ENCODE results near the gene ADGRE2. TPM values are rescaled to one million over a fixed set of nuclear protein-coding genes. Genes with fewer than 3 reads are reported as not detected.
"Not testable (repeated sequence)": the region's sequence is repeated elsewhere in the genome, so short reads cannot be mapped to it uniquely, and the experiment has no call there.

Gene ADGRE2
- polyA plus RNA-seq, 1 donor (not counting 4 experiments of a cell fraction or from before 2014, with no cell fraction given): 4.2 TPM

DNA sequence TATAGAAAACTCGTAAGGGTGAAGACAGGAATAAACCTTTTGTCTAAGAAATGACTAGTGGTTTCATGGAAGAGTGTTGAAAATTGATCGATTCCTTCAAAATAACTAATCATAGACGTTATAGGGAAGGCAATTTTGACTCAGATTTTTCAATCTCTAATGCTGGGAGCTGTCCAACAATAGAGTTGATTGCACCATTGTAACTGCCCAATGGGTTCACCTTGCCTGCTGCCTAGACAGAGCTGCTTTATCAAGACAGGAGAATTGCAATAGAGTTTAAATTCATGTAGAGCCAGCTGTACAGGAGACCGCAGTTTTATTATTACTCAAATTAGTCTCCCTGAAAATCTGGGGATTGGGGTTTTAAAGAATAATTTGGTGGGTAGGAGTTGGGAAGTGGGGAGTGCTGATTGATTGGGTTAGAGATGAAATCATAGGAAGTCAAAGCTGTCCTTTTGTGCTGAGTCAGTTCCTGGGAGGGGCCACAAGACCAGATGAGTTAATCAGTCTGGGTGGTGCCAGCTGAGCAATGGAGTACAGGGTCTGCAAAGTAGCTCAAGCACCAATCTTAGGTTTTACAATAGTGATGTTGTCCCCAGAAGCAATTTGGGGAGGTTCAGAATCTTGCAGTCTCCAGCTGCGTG, 16.8 kb upstream of the ADGRE2 start:
- TF ChIP-seq, protein P1, sequence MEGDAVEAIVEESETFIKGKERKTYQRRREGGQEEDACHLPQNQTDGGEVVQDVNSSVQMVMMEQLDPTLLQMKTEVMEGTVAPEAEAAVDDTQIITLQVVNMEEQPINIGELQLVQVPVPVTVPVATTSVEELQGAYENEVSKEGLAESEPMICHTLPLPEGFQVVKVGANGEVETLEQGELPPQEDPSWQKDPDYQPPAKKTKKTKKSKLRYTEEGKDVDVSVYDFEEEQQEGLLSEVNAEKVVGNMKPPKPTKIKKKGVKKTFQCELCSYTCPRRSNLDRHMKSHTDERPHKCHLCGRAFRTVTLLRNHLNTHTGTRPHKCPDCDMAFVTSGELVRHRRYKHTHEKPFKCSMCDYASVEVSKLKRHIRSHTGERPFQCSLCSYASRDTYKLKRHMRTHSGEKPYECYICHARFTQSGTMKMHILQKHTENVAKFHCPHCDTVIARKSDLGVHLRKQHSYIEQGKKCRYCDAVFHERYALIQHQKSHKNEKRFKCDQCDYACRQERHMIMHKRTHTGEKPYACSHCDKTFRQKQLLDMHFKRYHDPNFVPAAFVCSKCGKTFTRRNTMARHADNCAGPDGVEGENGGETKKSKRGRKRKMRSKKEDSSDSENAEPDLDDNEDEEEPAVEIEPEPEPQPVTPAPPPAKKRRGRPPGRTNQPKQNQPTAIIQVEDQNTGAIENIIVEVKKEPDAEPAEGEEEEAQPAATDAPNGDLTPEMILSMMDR (optimal IDR thresholded peaks at IDR 0.05 in 1 of 3, IDR thresholded peaks at IDR 0.05 in 1 of 3, conservative IDR thresholded peaks at IDR 0.05 in 1 of 3; ENCODE audit: extremely low read depth in 1 of 3, insufficient read depth in 2 of 3, low read length in 3 of 3): no peak
- no peak for TF ChIP-seq EZH2 (IDR thresholded peaks at IDR 0.05; ENCODE audit: low read length)
- no peak for DNase-seq (ENCODE audit: low read depth, low spot score)
- no peaks in the 10 kb centered on the region for H3K4me1 ChIP-seq (ENCODE audit: control insufficient read depth, extremely low read depth, insufficient read depth, low read length)
- H3K4me3 ChIP-seq (ENCODE audit: control insufficient read depth in 2 of 3, extremely low read depth in 1 of 3, insufficient read depth in 2 of 3, low read depth in 1 of 3, low read length in 3 of 3): no peak overlapping the region
- H3K27ac ChIP-seq (ENCODE audit: control insufficient read depth, insufficient read depth, low read length): no peak overlapping the region
- H3K9me1 ChIP-seq (ENCODE audit: control insufficient read depth, extremely low read depth, insufficient read depth, low read length): no peaks in the 10 kb centered on the region
- H3K4me2 ChIP-seq (ENCODE audit: control insufficient read depth, extremely low read depth, insufficient read depth, low read depth, low read length): no peak overlapping the region
- dilution Hi-C loops (cut with MboI; ENCODE audit: extremely low pct_ligation_motif_present, low sequenced_read_pairs): no loop called here
- H3K9ac ChIP-seq (ENCODE audit: control insufficient read depth, extremely low read depth, insufficient read depth, low read length): no peak overlapping the region
- H4K20me1 ChIP-seq (ENCODE audit: control insufficient read depth, extremely low read depth, insufficient read depth, low read length): no peaks in the 10 kb centered on the region
- no peak overlapping the region for H2AFZ ChIP-seq (ENCODE audit: control insufficient read depth, low read length)
- H3K9me3 ChIP-seq (ENCODE audit: control insufficient read depth, low read depth, low read length): no peaks in the 10 kb centered on the region
- FAIRE-seq: peak; percentile 55
- no peaks in the 10 kb centered on the region for H3K79me2 ChIP-seq (ENCODE audit: control insufficient read depth, insufficient read depth, low read length)
- no peaks in the 10 kb centered on the region for H3K27me3 ChIP-seq (ENCODE audit: control insufficient read depth, extremely low read depth, insufficient read depth, low read length)
- H3K36me3 ChIP-seq (ENCODE audit: control insufficient read depth in 2 of 2, extremely low read depth in 1 of 2, insufficient read depth in 2 of 2, low read length in 2 of 2): no peaks in the 10 kb centered on the region

DNA sequence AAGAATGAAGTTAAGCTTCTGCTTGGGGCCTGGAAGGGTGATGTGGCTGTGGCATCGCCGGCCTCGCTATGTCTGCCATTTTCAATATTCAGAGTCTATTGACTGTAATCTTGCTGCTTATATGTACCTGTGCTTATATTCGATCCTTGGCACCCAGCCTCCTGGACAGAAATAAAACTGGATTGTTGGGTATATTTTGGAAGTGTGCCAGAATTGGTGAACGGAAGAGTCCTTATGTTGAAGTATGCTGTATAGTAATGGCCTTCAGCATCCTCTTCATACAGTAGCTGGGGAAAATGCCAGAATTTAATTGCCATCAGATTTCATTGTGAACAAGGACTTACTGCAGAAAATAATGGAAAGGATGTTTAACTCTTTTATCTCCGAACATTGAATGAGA, 13.9 kb upstream of the ADGRE2 start:
- H2AFZ ChIP-seq (ENCODE audit: control insufficient read depth, low read length); FAIRE-seq; H3K27me3 ChIP-seq (ENCODE audit: control insufficient read depth, extremely low read depth, insufficient read depth, low read length); H3K27ac ChIP-seq (ENCODE audit: control insufficient read depth, insufficient read depth, low read length); H3K4me3 ChIP-seq (ENCODE audit: control insufficient read depth in 2 of 3, extremely low read depth in 1 of 3, insufficient read depth in 2 of 3, low read depth in 1 of 3, low read length in 3 of 3); H3K9me1 ChIP-seq (ENCODE audit: control insufficient read depth, extremely low read depth, insufficient read depth, low read length); H3K9me3 ChIP-seq (ENCODE audit: control insufficient read depth, low read depth, low read length); H3K79me2 ChIP-seq (ENCODE audit: control insufficient read depth, insufficient read depth, low read length); H3K4me2 ChIP-seq (ENCODE audit: control insufficient read depth, extremely low read depth, insufficient read depth, low read depth, low read length); H3K36me3 ChIP-seq (ENCODE audit: control insufficient read depth in 2 of 2, extremely low read depth in 1 of 2, insufficient read depth in 2 of 2, low read length in 2 of 2); H3K4me1 ChIP-seq (ENCODE audit: control insufficient read depth, extremely low read depth, insufficient read depth, low read length); DNase-seq (ENCODE audit: low read depth, low spot score); dilution Hi-C loops (cut with MboI; ENCODE audit: extremely low pct_ligation_motif_present, low sequenced_read_pairs); H3K9ac ChIP-seq (ENCODE audit: control insufficient read depth, extremely low read depth, insufficient read depth, low read length); H4K20me1 ChIP-seq (ENCODE audit: control insufficient read depth, extremely low read depth, insufficient read depth, low read length): not testable (repeated sequence)

DNA sequence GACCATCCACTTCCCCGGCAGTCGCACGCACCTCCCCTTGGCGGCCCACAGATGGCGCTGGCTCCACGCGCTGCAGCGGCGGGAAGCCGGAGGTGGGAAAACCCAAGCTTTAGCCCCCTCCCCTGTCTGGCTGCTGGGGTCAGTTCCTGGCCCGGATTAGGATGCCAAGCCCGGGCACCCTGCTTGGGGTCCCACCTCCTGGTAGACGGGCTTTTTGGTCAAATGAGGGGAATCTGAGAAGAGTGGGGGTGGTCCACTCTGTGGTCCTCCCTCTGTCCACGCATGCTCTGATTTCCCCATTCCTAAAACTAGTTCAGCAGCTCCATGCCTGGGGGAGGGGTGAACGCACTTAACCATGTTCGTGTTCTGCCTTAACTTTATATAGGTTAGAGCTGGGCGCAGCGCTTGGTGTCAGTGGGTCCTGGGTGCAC, 8.1 kb upstream of the ADGRE2 start:
- H3K4me3 ChIP-seq (ENCODE audit: control insufficient read depth in 2 of 3, extremely low read depth in 1 of 3, insufficient read depth in 2 of 3, low read depth in 1 of 3, low read length in 3 of 3): no peak overlapping the region
- peak overlapping the region; percentile 29 for H3K4me2 ChIP-seq (ENCODE audit: control insufficient read depth, extremely low read depth, insufficient read depth, low read depth, low read length)
- H3K4me1 ChIP-seq (ENCODE audit: control insufficient read depth, extremely low read depth, insufficient read depth, low read length): peaks cover 2% of the 10 kb centered on the region
- dilution Hi-C loops (cut with MboI; ENCODE audit: extremely low pct_ligation_motif_present, low sequenced_read_pairs): no loop called here
- H4K20me1 ChIP-seq (ENCODE audit: control insufficient read depth, extremely low read depth, insufficient read depth, low read length): no peaks in the 10 kb centered on the region
- H3K9me3 ChIP-seq (ENCODE audit: control insufficient read depth, low read depth, low read length): no peaks in the 10 kb centered on the region
- FAIRE-seq (no peak), DNase-seq (ENCODE audit: low read depth, low spot score) (no peak)
- no peaks in the 10 kb centered on the region for H3K36me3 ChIP-seq (ENCODE audit: control insufficient read depth in 2 of 2, extremely low read depth in 1 of 2, insufficient read depth in 2 of 2, low read length in 2 of 2)
- H3K9me1 ChIP-seq (ENCODE audit: control insufficient read depth, extremely low read depth, insufficient read depth, low read length): no peaks in the 10 kb centered on the region
- no peaks in the 10 kb centered on the region for H3K79me2 ChIP-seq (ENCODE audit: control insufficient read depth, insufficient read depth, low read length)
- no peak for TF ChIP-seq EZH2 (IDR thresholded peaks at IDR 0.05; ENCODE audit: low read length)
- TF ChIP-seq, protein P1 (optimal IDR thresholded peaks at IDR 0.05 in 1 of 3, IDR thresholded peaks at IDR 0.05 in 1 of 3, conservative IDR thresholded peaks at IDR 0.05 in 1 of 3; ENCODE audit: extremely low read depth in 1 of 3, insufficient read depth in 2 of 3, low read length in 3 of 3): peak; percentile 77 to 98 (median 88)
- H3K27ac ChIP-seq (ENCODE audit: control insufficient read depth, insufficient read depth, low read length): no peak overlapping the region
- H3K9ac ChIP-seq (ENCODE audit: control insufficient read depth, extremely low read depth, insufficient read depth, low read length): no peak overlapping the region
- no peaks in the 10 kb centered on the region for H3K27me3 ChIP-seq (ENCODE audit: control insufficient read depth, extremely low read depth, insufficient read depth, low read length)
- H2AFZ ChIP-seq (ENCODE audit: control insufficient read depth, low read length): no peak overlapping the region
